Renal cortical epithelial cell (primary cell): Measurements from ENCODE around the gene SLC16A1. TPM values are rescaled to one million over a fixed set of nuclear protein-coding genes. Genes with fewer than 3 reads are reported as not detected.
"Not testable (repeated sequence)": the region's sequence is repeated elsewhere in the genome, so short reads cannot be mapped to it uniquely, and the experiment has no call there.

ENCODE experiments used
- DNase-seq: peaks from one replicate; pipeline ENCODE4 v3.0.0-alpha.2; 2011; ENCODE audit warnings: low read depth
- total RNA-seq: library from RNA; depleted of rRNA; stranded (reverse); fragments of >200 nt; gene quantifications from 2 replicates; pipeline ENCODE4 v1.2.3, GENCODE V29; 2014

SLC16A1 gene
- total RNA-seq, 1 donor from 2014 or later: 128 TPM

GRCh38 chr1:112971006-112971405 lies 15.0 kb upstream of the SLC16A1 start:
- DNase-seq: no peak

- no peak for DNase-seq
Observed at GRCh38 chr1:112964347-112964746, 8.4 kb upstream of the SLC16A1 start.

- DNase-seq: no peak
Observed at GRCh38 chr1:112961072-112961471, 5.1 kb upstream of the SLC16A1 start.

- no peak for DNase-seq
Observed at GRCh38 chr1:112960384-112960783, 4.4 kb upstream of the SLC16A1 start.

- not testable (repeated sequence) for DNase-seq
Observed at GRCh38 chr1:112958236-112958635, 2.2 kb upstream of the SLC16A1 start.

GRCh38 chr1:112957133-112957812 lies 1.3 kb upstream of the SLC16A1 start:
- peak; percentile 95 for DNase-seq

GRCh38 chr1:112956544-112957132 lies 642 bp upstream of the SLC16A1 start:
- peak; percentile 42 for DNase-seq

GRCh38 chr1:112954945-112955772 lies 837 bp downstream of the SLC16A1 start:
- DNase-seq: peak; percentile 50

- DNase-seq: peak; percentile 3
Observed at GRCh38 chr1:112954017-112954650, 1.9 kb downstream of the SLC16A1 start.

- no peak for DNase-seq
Observed at GRCh38 chr1:112950426-112950825, 5.6 kb downstream of the SLC16A1 start.

- DNase-seq: no peak
Observed at GRCh38 chr1:112946683-112947082, 9.3 kb downstream of the SLC16A1 start.

- DNase-seq: no peak
Observed at GRCh38 chr1:112939810-112940209, 16.2 kb downstream of the SLC16A1 start.

GRCh38 chr1:112938210-112938609 lies 17.8 kb downstream of the SLC16A1 start:
- peak; percentile 41 for DNase-seq

- peak; percentile 25 for DNase-seq
Observed at GRCh38 chr1:112937495-112937894, 18.5 kb downstream of the SLC16A1 start.

- peak; percentile 63 for DNase-seq
Observed at GRCh38 chr1:112937070-112937469, 18.9 kb downstream of the SLC16A1 start.

- DNase-seq: peak; percentile 85
Observed at GRCh38 chr1:112935461-112936111, 20.4 kb downstream of the SLC16A1 start.

GRCh38 chr1:112934577-112934976 lies 21.4 kb downstream of the SLC16A1 start:
- no peak for DNase-seq

GRCh38 chr1:112933820-112934571 lies 22.0 kb downstream of the SLC16A1 start:
- no peak for DNase-seq

- peak; percentile 43 for DNase-seq
Observed at GRCh38 chr1:112929979-112930378, 26.0 kb downstream of the SLC16A1 start.

GRCh38 chr1:112927462-112927990 lies 28.5 kb downstream of the SLC16A1 start:
- no peak for DNase-seq

- no peak for DNase-seq
Observed at GRCh38 chr1:112926858-112927257, 29.1 kb downstream of the SLC16A1 start.
